Right cardiac atrium (tissue), 5 donors: ENCODE results near the gene IQCN. TPM values are rescaled to one million over a fixed set of nuclear protein-coding genes. Genes with fewer than 3 reads are reported as not detected.

Source experiments
- ATAC-seq, 2 donors: fragments of 200-7000 bp; cut with Tn5 transposase; one replicate each; pipeline versions ENCODE4 v1.8.0 to v1.9.1; 2020; ENCODE audit warnings: moderate library complexity in 2 of 2, mild to moderate bottlenecking in 1 of 2
- DNase-seq, 3 donors: peaks; one replicate each; pipeline ENCODE4 v3.0.0-alpha.2; 2020
- H3K27ac ChIP-seq: one replicate; pipeline ENCODE4 v1.5.1; 2013; ENCODE audit warnings: mild to moderate bottlenecking, low read length, control low read depth, moderate library complexity
- H3K27me3 ChIP-seq: one replicate; pipeline ENCODE4 v1.6.1; 2013; ENCODE audit not compliant: control insufficient read depth, insufficient read depth
- H3K4me1 ChIP-seq: one replicate; pipeline ENCODE4 v1.6.1; 2013; ENCODE audit warnings: low read length; ENCODE audit not compliant: control insufficient read depth, insufficient read depth
- H3K4me3 ChIP-seq: one replicate; pipeline ENCODE4 v1.5.1; 2013; ENCODE audit warnings: low read length, control low read depth
- H3K9me3 ChIP-seq: one replicate; pipeline ENCODE4 v1.6.1; 2013; ENCODE audit warnings: low read length; ENCODE audit not compliant: control insufficient read depth
- WGBS: extraction: QIAGEN DNeasy Blood & Tissue Kit; methylation state at CpG from one replicate; pipeline ENCODE4 v1.1.7; 2013; 5-methylcytosine and 5-hydroxymethylcytosine counted together
- intact Hi-C, 4 donors: fragments of 100-400 bp; cut with DNase I; formaldehyde crosslinking; loops; one replicate each; pipeline versions ENCODE4 v1.11.0 to v1.14.0; 2022 to 2023
- polyA plus RNA-seq: library from polyadenylated mRNA; stranded (reverse); fragments of 200-250 nt; gene quantifications from one replicate; pipeline ENCODE4 v1.2.3, GENCODE V29; 2013
- total RNA-seq, 4 donors: library from RNA; stranded (reverse); fragmentation: NEBNext Ultra II Directional; extraction: Animal tissue kit (Norgen Biotek cat#: 25700); gene quantifications; one replicate each; pipeline ENCODE4 v1.2.1, GENCODE V29; 2021
- donor health status: healthy with polysubstance abuse.
- donor health status: DM: no; HTN: yes; CAD: no.
- donor health status: DM: no; HTN: no; CAD: no.
- donor health status: DM: no; HTN: yes; CAD: no; lungs with severe emphysema.
- donor health status: DM: yes; HTN: yes; CAD: no.

IQCN gene
- total and polyA plus RNA-seq, 5 donors, result 0.65 to 5.3 (median 1.2) TPM

- peak; percentile 95 to 96 (median 96) for DNase-seq
- H3K4me3 ChIP-seq, result peak overlapping the region; percentile 37
- WGBS, result under 1% methylated on average over 29 of the region's 29 CpGs
- H3K9me3 ChIP-seq, result no peaks in the 10 kb centered on the region
- peak overlapping the region; percentile 99 for H3K27ac ChIP-seq
- peaks cover 8% of the 10 kb centered on the region for H3K4me1 ChIP-seq
- H3K27me3 ChIP-seq, result no peaks in the 10 kb centered on the region
- intact Hi-C loops, result no loop called here
- peak; percentile 90 for ATAC-seq
These were observed 30.4 kb upstream of the IQCN start for GRCh38 chr19:18304458-18305310.

- Histone ChIP-seq H3K27me3 (no peaks in the 10 kb centered on the region), H3K4me3 (no peak overlapping the region), H3K9me3 (no peaks in the 10 kb centered on the region), H3K4me1 (peaks cover 8% of the 10 kb centered on the region), H3K27ac (peak overlapping the region; percentile 99)
- no peak for ATAC-seq
- intact Hi-C loops, result no loop called here
- WGBS, result 11% methylated on average over 2 of the region's 2 CpGs
- peak in 1 of 3 donors; percentile 78 for DNase-seq
These were observed 29.9 kb upstream of the IQCN start for GRCh38 chr19:18304208-18304457.

GRCh38 chr19:18301718-18302111 lies 27.5 kb upstream of the IQCN start:
- DNase-seq, result no peak
- intact Hi-C loops, result no loop called here
- Histone ChIP-seq H3K4me1 (peaks cover 8% of the 10 kb centered on the region), H3K27me3 (no peaks in the 10 kb centered on the region), H3K27ac (peak overlapping the region; percentile 57), H3K9me3 (no peaks in the 10 kb centered on the region), H3K4me3 (no peak overlapping the region)
- 73% methylated on average over 4 of the region's 4 CpGs for WGBS
- no peak for ATAC-seq

- peak; percentile 88 to 89 (median 89) for DNase-seq
- no peaks in the 10 kb centered on the region for H3K9me3 ChIP-seq
- H3K27me3 ChIP-seq, result no peaks in the 10 kb centered on the region
- H3K27ac ChIP-seq, result peak overlapping the region; percentile 71
- H3K4me1 ChIP-seq, result peaks cover 8% of the 10 kb centered on the region
- intact Hi-C loops, result no loop called here
- whole genome bisulfite sequencing, result 42% methylated on average over 18 of the region's 18 CpGs
- ATAC-seq, result peak; percentile 38 to 66
- H3K4me3 ChIP-seq, result no peak overlapping the region
These were observed 26.9 kb upstream of the IQCN start for GRCh38 chr19:18300930-18301717.

- peak in 1 of 3 donors; percentile 32 for DNase-seq
- H3K27me3 ChIP-seq, result no peaks in the 10 kb centered on the region
- WGBS, result 94% methylated on average over 9 of the region's 9 CpGs
- H3K4me1 ChIP-seq, result peaks cover 8% of the 10 kb centered on the region
- H3K9me3 ChIP-seq, result no peaks in the 10 kb centered on the region
- no peak overlapping the region for H3K27ac ChIP-seq
- intact Hi-C loops, result no loop called here
- no peak overlapping the region for H3K4me3 ChIP-seq
- no peak for ATAC-seq
These were observed 25.4 kb upstream of the IQCN start for GRCh38 chr19:18299654-18300053.

- intact Hi-C loops, result no loop called here
- ATAC-seq (no peak), DNase-seq (no peak)
- H3K4me3 ChIP-seq, result no peak overlapping the region
- no peaks in the 10 kb centered on the region for H3K9me3 ChIP-seq
- H3K4me1 ChIP-seq, result peaks cover 10% of the 10 kb centered on the region
- 81% methylated on average over 6 of the region's 6 CpGs for WGBS
- H3K27me3 ChIP-seq, result no peaks in the 10 kb centered on the region
- H3K27ac ChIP-seq, result no peak overlapping the region
These were observed 24.3 kb upstream of the IQCN start for GRCh38 chr19:18298601-18299000.

- 37% methylated on average over 4 of the region's 4 CpGs for WGBS
- intact Hi-C loops, result no loop called here
- H3K27me3 ChIP-seq, result no peaks in the 10 kb centered on the region
These were observed 23.1 kb upstream of the IQCN start for GRCh38 chr19:18297308-18297707.

GRCh38 chr19:18295034-18295451 lies 20.8 kb upstream of the IQCN start:
- Histone ChIP-seq H3K9me3 (no peaks in the 10 kb centered on the region), H3K27me3 (no peaks in the 10 kb centered on the region), H3K4me1 (peaks cover 2% of the 10 kb centered on the region), H3K4me3 (no peak overlapping the region), H3K27ac (no peak overlapping the region)
- ATAC-seq (no peak), DNase-seq (peak in 1 of 3 donors; percentile 37)
- 98% methylated on average over 4 of the region's 4 CpGs for WGBS
- intact Hi-C loops, result no loop called here

More at GRCh38 chr19:18297308-18297707, 23.1 kb upstream of the IQCN start:
- Histone ChIP-seq H3K9me3 (no peaks in the 10 kb centered on the region), H3K27ac (no peak overlapping the region), H3K4me3 (no peak overlapping the region), H3K4me1 (peaks cover 5% of the 10 kb centered on the region)
- no peak for DNase-seq
- ATAC-seq, result no peak

- Histone ChIP-seq H3K27me3 (no peaks in the 10 kb centered on the region), H3K4me3 (no peak overlapping the region), H3K27ac (peak overlapping the region; percentile 96), H3K4me1 (peaks cover 2% of the 10 kb centered on the region), H3K9me3 (no peaks in the 10 kb centered on the region)
- no peak for ATAC-seq
- intact Hi-C loops, result no loop called here
- peak in 2 of 3 donors; percentile 79 for DNase-seq
- WGBS, result 48% methylated on average over 9 of the region's 9 CpGs
These were observed 20.2 kb upstream of the IQCN start for GRCh38 chr19:18294467-18294864.

GRCh38 chr19:18293642-18294466 lies 19.6 kb upstream of the IQCN start:
- no peak for ATAC-seq
- Histone ChIP-seq H3K27ac (peak overlapping the region; percentile 96), H3K27me3 (no peaks in the 10 kb centered on the region), H3K9me3 (no peaks in the 10 kb centered on the region), H3K4me3 (no peak overlapping the region), H3K4me1 (peaks cover 2% of the 10 kb centered on the region)
- intact Hi-C loops, result no loop called here
- 56% methylated on average over 18 of the region's 18 CpGs for WGBS
- peak in 1 of 3 donors; percentile 56 for DNase-seq
